GM23338 (cell line): ENCODE results near the gene MUC6.

Source experiments
- REST ChIP-seq: IDR thresholded peaks from one replicate; pipeline ENCODE4 v1.6.1; 2018; ENCODE audit warnings: antibody characterized with exemption; ENCODE audit not compliant: unreplicated experiment
- TF ChIP-seq, protein P1 (sequence below): IDR thresholded peaks from 2 replicates; pipeline ENCODE4 v1.6.1; 2016; ENCODE audit warnings: antibody characterized with exemption
- TF ChIP-seq, protein P2 (sequence below), 2 experiments: fragments of 200-600 bp in 1 of 2; sonication (generic) in 1 of 2; conservative IDR thresholded peaks; 2 replicates each; pipeline versions ENCODE4 v1.5.1 to v1.6.1; 2016 to 2017; ENCODE audit warnings: antibody characterized with exemption in 2 of 2, low read depth in 2 of 2, mild to moderate bottlenecking in 2 of 2, moderate library complexity in 1 of 2

DNA sequence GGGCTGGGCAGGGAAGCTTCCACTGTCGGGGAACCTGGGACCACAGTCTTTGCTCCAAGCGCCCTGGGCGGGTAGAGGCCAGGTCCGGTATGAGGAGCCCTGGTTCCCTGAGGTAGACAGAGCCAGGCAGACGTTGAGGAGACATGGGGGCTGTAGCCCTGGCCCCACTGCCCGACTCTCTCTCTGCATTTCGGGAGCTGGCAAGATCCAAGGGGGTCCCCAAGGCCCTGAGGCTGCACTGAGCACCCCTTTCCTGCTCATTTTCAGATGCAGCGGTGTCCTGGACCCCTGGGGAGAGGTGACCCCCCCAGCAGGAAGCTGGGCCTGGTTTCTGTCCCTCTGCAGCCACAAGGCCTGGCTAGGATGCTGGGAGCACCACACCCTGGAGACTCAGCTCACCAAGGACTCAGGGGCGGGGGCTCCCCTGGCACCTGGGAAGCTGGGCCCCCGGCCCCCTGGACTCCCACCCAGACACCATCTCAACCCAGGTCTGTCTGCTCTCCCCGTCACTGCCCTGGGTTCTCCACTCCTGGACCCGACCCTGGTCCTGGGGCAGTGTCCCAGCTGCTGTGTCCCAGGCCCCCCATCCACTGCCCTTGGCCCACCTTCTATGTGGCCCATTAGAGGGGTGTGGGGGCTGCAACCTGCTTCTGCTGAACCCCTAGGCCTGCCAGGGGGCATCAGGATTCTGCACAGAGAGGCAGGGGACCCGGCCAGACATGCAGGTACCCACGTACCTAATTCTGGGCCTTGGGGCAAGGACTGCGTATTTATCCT, 15.0 kb upstream of the MUC6 start:
- TF ChIP-seq REST, result no peak
- TF ChIP-seq, protein P1, sequence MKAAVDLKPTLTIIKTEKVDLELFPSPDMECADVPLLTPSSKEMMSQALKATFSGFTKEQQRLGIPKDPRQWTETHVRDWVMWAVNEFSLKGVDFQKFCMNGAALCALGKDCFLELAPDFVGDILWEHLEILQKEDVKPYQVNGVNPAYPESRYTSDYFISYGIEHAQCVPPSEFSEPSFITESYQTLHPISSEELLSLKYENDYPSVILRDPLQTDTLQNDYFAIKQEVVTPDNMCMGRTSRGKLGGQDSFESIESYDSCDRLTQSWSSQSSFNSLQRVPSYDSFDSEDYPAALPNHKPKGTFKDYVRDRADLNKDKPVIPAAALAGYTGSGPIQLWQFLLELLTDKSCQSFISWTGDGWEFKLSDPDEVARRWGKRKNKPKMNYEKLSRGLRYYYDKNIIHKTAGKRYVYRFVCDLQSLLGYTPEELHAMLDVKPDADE, result no peak
- TF ChIP-seq, protein P2, sequence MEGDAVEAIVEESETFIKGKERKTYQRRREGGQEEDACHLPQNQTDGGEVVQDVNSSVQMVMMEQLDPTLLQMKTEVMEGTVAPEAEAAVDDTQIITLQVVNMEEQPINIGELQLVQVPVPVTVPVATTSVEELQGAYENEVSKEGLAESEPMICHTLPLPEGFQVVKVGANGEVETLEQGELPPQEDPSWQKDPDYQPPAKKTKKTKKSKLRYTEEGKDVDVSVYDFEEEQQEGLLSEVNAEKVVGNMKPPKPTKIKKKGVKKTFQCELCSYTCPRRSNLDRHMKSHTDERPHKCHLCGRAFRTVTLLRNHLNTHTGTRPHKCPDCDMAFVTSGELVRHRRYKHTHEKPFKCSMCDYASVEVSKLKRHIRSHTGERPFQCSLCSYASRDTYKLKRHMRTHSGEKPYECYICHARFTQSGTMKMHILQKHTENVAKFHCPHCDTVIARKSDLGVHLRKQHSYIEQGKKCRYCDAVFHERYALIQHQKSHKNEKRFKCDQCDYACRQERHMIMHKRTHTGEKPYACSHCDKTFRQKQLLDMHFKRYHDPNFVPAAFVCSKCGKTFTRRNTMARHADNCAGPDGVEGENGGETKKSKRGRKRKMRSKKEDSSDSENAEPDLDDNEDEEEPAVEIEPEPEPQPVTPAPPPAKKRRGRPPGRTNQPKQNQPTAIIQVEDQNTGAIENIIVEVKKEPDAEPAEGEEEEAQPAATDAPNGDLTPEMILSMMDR (conservative IDR thresholded peaks at IDR 0.05; ENCODE audit: low read depth in 2 of 2), result no peak
